GM18519 (cell line): ENCODE data around the gene RFC4.

Experiments
- ATAC-seq: cut with Tn5 transposase; IDR thresholded peaks from one replicate; pipeline ENCODE4 v1.9.1; 2021; ENCODE audit warnings: mild to moderate bottlenecking, moderate library complexity; ENCODE audit not compliant: unreplicated experiment, low FRiP score

RFC4 gene

DNA sequence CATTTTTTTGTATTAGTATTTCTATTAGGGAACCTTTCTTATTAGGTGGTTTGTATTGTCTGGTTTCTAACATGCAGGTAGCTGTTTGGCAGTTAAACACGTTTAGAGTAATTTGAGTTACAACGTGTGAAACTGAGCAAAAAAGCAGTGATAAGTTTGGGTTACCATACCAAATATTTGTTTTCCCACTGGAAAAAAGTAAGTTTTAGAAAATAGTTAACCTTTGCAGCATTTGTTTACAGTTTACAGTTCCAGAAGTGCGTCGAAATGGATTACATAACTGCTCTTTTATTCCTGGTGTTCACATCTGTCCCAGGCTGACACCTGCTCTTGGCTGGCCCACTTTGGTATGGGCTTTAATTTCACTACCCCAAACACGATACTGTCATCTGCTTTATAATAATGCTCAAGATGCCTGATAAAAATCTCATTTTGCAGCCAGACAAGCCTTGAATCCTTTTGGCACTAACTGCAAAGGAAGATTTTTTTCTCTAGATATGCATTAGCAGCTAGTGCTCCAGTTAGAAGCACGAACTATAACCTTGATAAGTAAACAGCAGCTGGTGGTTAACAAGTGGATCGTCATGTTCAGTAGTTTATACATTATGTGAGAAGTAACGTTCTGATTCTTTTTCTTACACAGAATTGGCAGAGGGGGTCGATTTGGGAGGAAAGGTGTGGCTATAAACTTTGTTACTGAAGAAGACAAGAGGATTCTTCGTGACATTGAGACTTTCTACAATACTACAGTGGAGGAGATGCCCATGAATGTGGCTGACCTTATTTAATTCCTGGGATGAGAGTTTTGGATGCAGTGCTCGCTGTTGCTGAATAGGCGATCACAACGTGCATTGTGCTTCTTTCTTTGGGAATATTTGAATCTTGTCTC, 17.6 kb downstream of the RFC4 start:
- ATAC-seq = no peak

DNA sequence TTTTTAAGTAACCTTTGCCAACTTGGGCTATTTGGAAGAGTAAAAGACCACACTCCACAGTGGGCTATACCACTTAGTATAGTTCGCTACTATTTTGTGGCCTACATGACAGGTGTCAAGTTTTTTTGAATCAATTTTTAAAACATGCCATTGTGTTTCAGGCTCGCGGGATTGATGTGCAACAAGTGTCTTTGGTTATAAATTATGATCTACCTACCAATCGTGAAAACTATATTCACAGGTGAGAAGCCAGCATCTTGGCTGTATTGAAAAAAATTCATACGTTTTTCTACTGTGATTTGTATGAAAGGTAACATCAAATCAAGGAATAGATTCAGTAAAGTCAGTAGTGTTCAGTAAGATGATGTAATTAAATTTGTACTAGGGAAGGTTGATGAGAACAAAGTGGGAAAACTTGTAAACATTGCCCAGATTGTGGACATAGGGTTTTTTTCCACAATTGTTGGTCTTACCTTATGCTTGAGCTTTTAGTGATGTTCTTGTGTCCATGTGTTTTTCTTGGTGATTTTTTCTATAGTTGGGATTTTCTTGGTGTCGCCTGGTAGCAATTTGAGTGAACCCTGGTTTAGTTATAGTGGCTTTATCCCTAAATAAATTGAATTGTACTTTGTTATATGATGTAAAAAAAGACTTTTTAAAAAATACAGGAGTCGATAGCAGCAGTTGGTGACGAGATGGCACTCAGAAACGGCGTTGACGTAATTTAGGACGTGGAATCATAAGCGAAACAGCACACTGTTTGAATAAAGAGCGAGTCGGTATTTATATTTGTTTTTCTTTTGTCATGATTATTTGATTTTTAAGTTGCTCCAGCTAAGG, 18.4 kb downstream of the RFC4 start:
- no peak for ATAC-seq

DNA sequence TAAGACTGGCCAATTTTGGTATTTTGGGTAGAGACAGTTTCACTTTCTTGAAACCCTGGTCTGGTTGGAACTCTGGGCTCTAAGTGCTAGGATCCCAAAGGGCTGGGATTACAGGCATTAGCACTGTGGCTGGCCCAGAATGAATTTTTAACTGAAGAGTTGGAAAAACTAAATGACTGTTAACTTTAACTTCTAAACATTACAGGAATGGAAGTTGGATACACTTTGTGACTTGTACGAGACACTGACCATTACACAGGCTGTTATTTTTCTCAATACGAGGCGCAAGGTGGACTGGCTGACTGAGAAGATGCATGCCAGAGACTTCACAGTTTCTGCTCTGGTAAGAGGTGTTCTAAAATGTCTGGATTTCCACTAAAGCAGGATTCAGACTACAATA, 19.4 kb downstream of the RFC4 start:
- ATAC-seq = no peak

DNA sequence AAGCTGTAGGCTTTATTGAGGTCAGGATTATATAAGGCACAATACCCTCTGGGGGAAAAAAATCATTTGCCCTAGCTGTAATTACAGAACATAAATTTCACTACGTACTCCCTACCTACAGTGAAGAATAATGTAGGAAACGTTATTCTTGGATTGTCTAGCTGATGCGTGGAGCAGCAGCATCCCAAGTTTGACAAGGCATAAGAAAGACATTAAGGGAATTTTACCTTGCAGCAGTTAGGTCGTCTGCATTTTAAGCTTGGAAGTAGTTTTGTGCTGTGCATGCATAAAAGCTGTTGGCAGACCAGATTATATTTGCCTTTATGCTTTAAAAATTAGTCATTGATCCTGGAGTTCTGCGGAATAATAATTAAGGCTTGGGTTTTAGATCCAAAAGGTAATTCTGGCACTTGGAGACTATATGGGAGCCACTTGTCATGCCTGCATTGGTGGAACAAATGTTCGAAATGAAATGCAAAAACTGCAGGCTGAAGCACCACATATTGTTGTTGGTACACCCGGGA, 20.7 kb downstream of the RFC4 start:
- no peak for ATAC-seq

DNA sequence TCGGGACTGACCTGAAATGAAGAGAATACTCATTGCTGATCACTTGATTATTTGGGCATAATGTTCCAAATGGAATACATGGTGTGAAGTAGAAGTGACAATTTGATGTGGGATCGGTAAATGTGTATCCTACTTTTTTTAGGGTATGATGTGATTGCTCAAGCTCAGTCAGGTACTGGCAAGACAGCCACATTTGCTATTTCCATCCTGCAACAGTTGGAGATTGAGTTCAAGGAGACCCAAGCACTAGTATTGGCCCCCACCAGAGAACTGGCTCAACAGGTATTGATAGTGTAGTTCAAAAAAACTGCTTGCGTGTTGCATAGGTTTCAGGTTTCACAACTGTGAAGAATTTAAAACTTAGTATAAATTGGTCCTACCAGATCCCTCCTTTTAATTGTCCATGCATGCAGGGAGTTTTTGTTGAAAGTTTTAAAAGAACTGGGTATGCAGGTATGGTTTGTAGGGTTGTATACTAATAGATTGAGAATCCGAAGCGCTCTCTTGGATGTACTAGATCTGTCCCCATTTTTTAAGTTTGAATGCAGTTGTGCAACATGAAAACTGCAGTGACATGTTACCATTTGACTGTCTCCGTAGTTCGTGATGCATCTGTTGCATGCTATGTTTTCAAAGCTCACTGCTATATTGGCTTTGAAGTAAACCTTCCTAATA, 21.3 kb downstream of the RFC4 start:
- ATAC-seq = no peak

DNA sequence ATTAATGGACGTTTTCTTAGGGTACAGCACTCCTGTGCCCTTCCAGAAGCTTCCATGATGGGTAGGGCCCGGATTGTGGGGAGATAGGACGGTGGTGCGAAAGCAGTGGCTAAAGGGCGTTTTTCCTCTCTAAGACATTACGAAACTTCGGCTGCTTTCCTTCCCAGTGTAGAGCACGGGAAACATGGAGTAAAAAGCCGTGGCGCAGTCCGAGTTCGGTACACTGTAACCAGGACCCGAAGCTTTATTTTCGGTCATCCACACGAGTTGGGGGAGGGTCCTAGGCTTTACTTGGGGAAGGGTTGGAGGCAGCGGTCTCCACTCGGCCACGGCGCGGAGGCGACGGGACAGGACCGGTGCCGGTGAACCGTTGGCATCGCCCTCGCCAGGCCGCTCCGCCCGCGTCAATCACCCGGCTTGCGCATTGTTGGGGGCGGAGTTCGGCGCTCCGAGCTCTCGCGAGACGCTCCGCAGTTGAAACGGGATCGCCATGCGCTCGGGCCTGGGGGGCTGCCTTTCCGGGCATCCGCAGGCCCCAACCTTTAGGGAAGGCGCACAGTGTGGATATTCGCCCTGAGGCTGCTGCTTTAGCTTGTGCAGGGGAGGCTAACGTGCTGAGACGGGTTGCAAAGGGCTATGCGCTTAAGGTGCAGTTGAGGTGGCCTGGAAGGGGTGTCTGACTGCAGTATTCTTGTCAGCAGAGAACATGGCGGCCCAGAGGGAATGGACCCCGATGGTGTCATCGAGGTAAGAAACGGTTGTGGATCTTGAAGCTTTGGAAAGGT, 22.4 kb downstream of the RFC4 start:
- peak; percentile 41 for ATAC-seq

DNA sequence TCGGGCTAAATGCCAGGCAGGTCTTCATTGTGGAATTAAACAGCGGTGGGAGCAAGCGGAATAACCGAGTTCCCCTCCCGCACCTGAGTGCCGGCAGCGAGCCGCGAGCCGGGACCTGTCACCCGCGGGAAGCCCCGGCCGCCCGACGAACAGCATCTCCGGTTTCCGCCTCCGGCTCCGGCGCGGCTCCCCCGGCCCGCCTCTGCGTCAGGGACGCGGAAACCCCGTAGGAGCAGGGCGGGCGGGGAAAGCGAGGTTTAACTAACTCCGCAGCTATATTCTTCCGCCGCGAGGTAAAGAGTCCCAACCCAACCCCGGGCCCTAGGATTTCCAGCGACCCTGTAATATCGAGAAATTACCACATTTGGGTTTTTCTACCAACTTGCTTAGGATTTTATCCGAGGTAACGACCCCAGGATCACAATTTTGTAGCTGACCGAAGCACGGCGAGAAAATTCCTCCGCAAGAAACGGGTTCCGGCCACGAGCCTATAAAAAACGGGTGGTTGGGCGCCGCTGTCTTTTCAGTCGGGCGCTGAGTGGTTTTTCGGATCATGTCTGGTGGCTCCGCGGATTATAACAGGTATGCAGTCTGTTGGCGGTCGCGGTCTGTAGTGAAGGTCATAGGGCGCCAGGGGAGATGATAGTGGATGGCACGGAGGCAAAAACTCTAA, 23.1 kb downstream of the RFC4 start, which contains the start of gene EIF4A2:
Gene EIF4A2, plus strand, starts transcription at position 520 of the 673 bp plus-strand sequence. Its CDS starts 34 bp downstream, at position 554.
- peak; percentile 38 for ATAC-seq

DNA sequence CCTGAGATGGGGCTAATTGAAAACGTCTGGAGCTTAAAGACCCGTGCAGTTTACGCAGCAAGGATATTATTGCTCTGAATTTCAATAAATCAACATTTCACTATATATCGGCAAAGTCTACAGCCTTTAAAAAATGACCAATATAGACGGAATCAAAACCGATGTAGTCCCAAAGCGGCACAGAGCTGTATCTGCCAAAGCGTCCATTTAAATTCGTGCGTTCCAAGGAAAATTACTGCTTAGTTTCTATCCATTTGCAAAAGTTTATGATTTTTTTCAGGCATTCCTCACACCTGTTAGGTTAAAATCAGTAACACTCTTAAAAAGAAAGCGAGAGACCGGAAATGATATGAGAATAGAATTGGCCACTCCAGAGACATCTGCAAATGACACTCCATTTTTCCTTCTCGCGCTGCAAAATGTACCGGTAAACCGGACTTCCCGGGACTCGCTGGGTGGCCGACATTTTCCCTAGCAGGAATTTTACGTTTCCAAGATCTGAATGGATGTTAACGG, 23.7 kb downstream of the RFC4 start:
- no peak for ATAC-seq

DNA sequence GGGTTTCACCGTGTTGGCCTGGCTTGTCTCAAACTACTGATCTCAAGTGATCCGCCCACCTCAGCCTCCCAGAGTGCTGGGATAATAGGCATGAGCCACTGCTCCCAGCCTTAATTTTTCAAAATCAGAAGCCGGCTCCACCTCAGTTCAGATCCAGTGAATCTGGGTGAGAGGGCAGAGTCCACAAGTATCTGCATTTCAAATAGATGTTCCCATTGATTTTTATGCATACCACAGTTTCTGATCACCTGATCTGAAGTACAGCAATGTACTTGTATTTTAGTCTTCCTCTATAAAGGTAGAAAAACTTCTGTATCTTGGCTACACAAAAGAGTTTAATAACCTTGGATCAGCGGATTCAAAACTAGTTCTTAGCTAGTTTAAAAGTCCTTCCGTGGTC, 27.1 kb downstream of the RFC4 start:
- ATAC-seq = no peak

DNA sequence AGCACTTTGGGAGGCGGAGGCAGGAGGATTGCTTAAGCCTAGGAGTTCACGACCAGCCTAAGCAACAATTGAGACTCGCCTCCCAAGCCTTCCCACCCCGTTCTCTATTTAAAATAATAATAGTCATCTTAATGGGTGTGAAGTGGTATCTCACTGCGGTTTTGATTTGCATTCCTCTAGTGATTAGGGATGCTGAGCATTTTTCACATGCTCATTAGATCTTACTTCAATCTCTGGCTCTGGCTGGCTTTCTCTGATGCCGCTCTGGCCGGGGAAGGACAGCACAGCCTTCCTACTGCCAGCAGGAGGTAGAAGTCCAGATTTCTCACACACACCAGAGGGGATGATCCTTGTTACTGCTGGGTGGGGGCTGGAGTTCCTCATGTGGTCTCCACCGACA, 30.3 kb downstream of the RFC4 start:
- ATAC-seq = no peak

DNA sequence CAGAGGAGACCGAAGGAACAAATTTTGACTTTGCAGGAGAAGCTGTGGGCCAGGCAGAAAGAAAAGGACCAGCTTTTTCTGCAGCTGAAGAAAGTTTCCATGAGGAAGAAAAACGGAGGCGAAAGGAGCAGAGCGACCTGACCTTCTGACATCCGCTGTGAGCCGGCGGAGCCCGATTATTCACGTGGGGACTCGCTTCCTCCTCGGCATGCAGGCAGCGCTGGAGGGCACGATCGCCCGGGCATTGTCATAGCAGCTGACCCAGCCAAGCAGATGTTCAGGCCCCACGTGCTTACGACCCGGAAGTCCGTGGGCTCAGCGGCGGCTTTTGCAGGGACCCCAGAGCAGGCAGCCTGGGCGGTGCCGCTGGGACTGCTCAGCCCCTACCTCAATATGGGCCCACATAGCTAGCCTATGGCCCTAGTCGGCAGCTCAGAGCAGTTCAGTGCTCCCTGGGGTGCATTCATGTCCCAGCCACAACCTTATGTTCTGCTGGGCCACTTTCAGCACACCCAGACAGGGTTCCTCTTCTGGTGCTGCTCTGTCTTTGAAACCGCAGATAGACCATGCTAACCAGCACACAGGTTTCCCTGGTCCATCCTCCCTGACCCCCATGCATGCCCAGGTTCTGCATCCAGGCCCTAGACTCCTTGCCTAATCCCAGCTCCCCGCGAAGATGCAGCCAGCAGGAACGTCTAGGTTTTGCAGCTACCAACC, 33.4 kb downstream of the RFC4 start:
- peak; percentile 63 for ATAC-seq

DNA sequence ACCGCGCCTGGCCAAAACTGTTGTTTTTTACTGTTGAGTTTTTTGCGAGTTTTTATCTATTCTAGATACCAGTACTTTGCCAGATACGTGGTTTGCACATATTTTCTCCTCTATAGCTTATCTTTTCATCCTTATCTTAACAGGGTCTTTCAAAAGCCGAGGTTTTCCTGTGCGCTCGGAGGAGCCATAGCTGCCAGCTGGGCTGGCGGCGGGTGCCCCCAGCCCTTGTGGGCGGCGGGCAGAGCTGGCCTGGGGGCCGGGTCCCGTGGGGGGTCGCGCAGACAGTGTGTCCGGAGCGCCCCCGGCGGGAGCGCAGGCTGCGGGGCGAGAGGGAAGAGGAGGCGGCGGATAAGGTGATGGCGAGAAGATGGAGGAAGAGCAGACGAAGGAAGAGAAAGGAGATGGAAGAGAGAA, 34.0 kb downstream of the RFC4 start:
- no peak for ATAC-seq

DNA sequence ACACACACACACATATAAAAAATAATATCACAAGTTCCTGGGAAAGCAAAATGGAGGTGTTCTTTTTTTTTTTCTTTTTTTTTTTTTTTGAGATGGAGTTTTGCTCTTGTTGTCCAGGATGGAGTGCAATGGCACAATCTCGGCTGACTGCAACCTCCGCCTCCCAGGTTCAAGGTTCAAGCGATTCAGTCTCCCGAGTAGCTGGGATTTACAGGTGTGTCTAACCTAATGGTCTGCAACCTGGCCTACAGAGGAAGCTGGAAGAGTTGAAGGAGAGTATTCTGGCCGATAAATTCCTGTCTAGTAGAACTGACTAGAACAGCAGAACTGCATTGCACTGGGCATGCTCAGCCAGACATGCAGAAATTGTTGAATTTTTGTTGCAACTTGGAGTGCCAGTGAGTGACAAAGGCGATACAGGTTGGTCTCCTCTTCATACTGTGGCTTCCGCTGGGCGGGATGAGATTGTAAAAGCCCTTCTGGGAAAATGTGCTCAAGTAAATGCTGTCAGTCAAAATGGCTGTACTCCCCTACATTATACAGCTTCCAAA, 45.3 kb downstream of the RFC4 start:
- ATAC-seq = no peak

DNA sequence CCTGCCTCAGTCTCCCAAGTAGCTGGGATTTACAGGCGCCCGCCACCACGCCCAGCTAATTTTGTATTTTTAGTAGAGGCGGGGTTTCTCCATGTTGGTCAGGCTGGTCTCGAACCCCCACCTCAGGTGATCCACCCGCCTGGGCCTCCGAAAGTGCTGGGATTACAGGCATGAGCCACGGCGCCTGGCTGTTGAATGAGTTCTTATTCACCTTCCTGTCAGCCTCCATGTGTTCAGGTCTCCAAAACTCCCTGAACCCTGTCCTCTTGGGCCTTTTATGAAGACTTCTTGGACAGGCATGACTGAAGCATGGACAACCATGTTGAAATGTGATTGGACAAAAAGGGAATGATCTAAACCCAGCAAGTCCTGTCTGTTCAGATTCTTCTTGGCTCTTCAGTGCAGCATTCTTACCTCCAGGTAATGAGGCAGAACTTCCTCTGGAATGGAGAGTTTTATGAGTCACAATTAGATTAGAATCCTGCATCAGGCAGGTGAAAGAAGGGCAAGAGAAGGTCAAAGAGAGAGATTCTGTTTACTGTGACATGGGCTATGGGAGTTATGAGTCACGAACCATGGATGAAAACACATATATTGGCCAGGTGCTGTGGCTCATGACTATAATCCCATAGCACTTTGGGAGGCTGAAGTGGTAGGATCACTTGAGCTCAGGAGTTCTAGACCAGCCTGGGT, 46.0 kb downstream of the RFC4 start:
- no peak for ATAC-seq

DNA sequence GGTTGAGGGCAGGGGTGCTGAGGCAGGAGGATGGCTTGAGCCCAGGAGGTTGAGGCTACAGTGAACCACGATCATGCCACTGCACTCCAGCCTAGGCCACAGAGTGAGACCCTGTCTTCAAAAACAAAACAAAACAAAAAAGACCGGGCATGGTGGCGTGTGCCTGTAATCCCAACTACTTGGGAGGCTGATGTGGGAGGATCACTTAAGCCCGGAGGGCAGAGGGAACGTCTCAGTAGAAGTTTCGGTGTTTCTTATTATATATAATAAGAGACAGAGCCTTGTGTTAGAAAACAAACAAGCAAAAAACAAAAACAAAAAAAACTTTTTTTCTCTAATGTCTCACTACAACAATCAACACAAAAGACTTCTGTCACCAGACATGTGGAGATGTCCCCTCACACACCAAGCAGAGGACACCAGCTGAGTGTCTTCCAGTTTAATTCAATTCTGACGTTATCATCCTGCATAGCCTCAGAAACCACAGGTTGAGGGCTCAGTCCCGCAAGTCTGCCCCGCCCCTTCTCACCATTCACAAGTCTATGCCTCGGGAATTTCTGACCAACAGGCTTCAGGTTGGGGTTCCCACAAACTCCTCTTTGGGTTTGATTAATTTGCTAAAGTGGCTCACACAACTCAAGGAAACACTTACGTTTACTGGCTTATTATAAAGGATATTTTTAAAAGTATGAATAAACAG, 46.9 kb downstream of the RFC4 start:
- ATAC-seq = no peak

DNA sequence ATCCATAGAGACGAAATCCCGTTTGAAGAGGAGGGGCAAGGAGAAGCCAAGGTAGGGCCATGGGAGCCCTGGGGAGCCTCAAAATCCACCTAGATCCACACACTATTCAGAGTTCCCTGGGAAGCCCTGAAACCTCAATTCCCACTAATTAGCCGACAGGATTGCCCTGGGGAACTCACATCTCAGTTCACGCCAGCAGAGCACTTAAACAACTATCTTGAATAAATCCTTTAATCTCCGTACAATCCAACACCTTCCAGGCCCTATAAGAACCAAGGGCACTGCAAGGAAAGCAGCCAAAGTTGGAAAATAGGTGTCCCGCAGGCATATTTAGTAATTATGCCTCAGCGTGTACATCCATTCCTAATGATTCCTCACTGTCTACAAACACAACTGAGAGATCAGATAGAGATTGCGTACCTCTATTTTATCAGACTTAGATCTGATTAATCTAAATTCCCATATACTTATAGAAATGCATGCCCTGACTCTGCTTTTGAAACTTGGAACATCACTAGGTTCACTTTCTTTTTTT, 48.5 kb downstream of the RFC4 start:
- ATAC-seq = no peak

DNA sequence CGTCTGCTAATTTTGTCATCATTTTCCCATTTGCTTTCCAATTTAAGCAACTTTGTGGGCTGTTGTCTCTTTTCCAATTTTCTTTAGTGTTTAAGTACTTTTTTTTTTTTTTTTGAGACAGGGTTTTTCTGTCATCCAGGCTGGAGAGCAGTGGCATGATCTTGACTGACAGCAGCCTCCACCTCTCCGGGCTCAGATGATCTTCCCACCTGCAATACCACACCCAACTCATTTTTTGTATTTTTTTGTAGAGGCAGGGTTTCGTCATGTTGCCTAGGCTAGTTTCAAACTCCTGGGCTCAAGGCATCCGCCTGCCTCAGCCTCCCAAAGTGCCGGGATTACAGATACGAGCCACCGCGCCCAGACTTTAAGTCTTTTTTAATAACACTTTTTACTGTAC, 49.1 kb downstream of the RFC4 start:
- no peak for ATAC-seq
